HEK293T (cell line): Measurements from ENCODE around the gene UGT8.
"Not testable (repeated sequence)": the region's sequence is repeated elsewhere in the genome, so short reads cannot be mapped to it uniquely, and the experiment has no call there.

ENCODE experiments used
- CTCF ChIA-PET: fragments of 350-600 bp; formaldehyde crosslinking; extraction: SDS; loops from one replicate; lab custom pipeline; 2021; ENCODE audit warnings: antibody characterized with exemption, inconsistent platforms; lab: Yijun Ruan, JAX
- POLR2A ChIA-PET: fragments of 350-600 bp; formaldehyde crosslinking; extraction: SDS; loops from one replicate; lab custom pipeline; 2020; ENCODE audit warnings: antibody characterized with exemption, inconsistent platforms; lab: Yijun Ruan, JAX
- DNase-seq: peaks from one replicate; pipeline ENCODE4 v3.0.0; 2012; ENCODE audit warnings: mixed read lengths; ENCODE audit errors: extremely low spot score
- ARNT ChIP-seq: fragments of 450-650 bp; IDR thresholded peaks from 2 replicates; pipeline ENCODE4 v1.6.1; 2017; ENCODE audit warnings: mild to moderate bottlenecking
- BHLHE40 ChIP-seq: fragments of 450-650 bp; IDR thresholded peaks from 2 replicates; pipeline ENCODE4 v1.6.1; 2016; ENCODE audit warnings: mild to moderate bottlenecking, moderate library complexity, borderline replicate concordance
- CTBP1 ChIP-seq: fragments of 450-650 bp; IDR thresholded peaks from 2 replicates; pipeline ENCODE4 v1.6.1; 2016; ENCODE audit warnings: borderline replicate concordance
- ELF4 ChIP-seq: fragments of 450-650 bp; IDR thresholded peaks from 2 replicates; pipeline ENCODE4 v1.6.1; 2017; ENCODE audit warnings: antibody characterized with exemption
- FOXA1 ChIP-seq: fragments of 450-650 bp; IDR thresholded peaks from 2 replicates; pipeline ENCODE4 v1.6.1; 2016; ENCODE audit warnings: mild to moderate bottlenecking
- FOXK2 ChIP-seq: fragments of 450-650 bp; IDR thresholded peaks from 2 replicates; pipeline ENCODE4 v1.6.1; 2016; ENCODE audit warnings: mild to moderate bottlenecking
- FOXM1 ChIP-seq: fragments of 450-650 bp; IDR thresholded peaks from 2 replicates; pipeline ENCODE4 v1.6.1; 2017; ENCODE audit warnings: mild to moderate bottlenecking, borderline replicate concordance
- HDGF ChIP-seq: fragments of 450-650 bp; IDR thresholded peaks from 2 replicates; pipeline ENCODE4 v1.6.1; 2017; ENCODE audit warnings: antibody characterized with exemption, borderline replicate concordance
- L3MBTL2 ChIP-seq: fragments of 450-650 bp; conservative IDR thresholded peaks from 2 replicates; pipeline ENCODE4 v1.6.1; 2016; ENCODE audit warnings: mild to moderate bottlenecking
- LEF1 ChIP-seq: fragments of 450-650 bp; IDR thresholded peaks from 2 replicates; pipeline ENCODE4 v1.6.1; 2017; ENCODE audit warnings: mild to moderate bottlenecking, borderline replicate concordance
- NFRKB ChIP-seq: fragments of 450-650 bp; IDR thresholded peaks from 2 replicates; pipeline ENCODE4 v1.6.1; 2016; ENCODE audit warnings: mild to moderate bottlenecking, moderate library complexity
- SP1 ChIP-seq: fragments of 450-650 bp; IDR thresholded peaks from 2 replicates; pipeline ENCODE4 v1.6.1; 2017
- SUZ12 ChIP-seq: fragments of 450-650 bp; IDR thresholded peaks from 2 replicates; pipeline ENCODE4 v1.6.1; 2016; ENCODE audit warnings: mild to moderate bottlenecking
- TARDBP ChIP-seq: fragments of 450-650 bp; IDR thresholded peaks from 2 replicates; pipeline ENCODE4 v1.6.1; 2016
- ZNF384 ChIP-seq: fragments of 450-650 bp; IDR thresholded peaks from 2 replicates; pipeline ENCODE4 v1.6.1; 2016
- TF ChIP-seq, protein P1 (sequence below): fragments of 450-650 bp; IDR thresholded peaks from 2 replicates; pipeline ENCODE4 v1.6.1; 2016

Gene UGT8

GRCh38 chr4:114577386-114577785, 21.2 kb upstream of the UGT8 start:
- TF ChIP-seq FOXA1 (no peak), SUZ12 (no peak), BHLHE40 (no peak), HDGF (no peak), TARDBP (no peak), LEF1 (no peak), ARNT (no peak), CTBP1 (no peak), L3MBTL2 (no peak), FOXM1 (no peak), FOXK2 (no peak), SP1 (no peak), ZNF384 (no peak), ELF4 (no peak), NFRKB (no peak)
- TF ChIP-seq, protein P1, sequence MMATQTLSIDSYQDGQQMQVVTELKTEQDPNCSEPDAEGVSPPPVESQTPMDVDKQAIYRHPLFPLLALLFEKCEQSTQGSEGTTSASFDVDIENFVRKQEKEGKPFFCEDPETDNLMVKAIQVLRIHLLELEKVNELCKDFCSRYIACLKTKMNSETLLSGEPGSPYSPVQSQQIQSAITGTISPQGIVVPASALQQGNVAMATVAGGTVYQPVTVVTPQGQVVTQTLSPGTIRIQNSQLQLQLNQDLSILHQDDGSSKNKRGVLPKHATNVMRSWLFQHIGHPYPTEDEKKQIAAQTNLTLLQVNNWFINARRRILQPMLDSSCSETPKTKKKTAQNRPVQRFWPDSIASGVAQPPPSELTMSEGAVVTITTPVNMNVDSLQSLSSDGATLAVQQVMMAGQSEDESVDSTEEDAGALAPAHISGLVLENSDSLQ, result no peak
- POLR2A ChIA-PET, result no interaction called here
- CTCF ChIA-PET, result no interaction called here
- no peak for DNase-seq

- CTCF ChIA-PET, result no interaction called here
Observed at GRCh38 chr4:114582621-114583020, 16.0 kb upstream of the UGT8 start.

DNA sequence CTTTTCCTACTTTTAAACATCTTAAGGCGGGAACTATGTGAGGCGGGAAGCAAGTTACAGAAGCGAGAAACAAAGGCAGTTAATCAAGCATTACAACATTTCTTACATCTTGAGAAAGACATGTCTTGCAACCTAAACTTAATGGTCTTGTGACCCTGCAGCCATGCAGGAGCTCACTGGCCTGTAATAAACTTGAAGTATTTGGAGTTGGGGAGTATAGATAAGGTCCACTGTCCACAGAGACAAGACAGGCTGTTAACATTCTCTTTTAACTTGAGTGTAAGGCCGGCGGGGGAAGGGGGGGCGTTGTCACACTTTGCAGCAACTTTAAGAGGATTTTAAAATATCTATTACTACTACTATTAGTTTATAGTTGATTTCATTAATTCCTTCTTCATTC, 10.3 kb upstream of the UGT8 start:
- ChIA-PET CTCF (no interaction called here), POLR2A (no interaction called here)
- no peak for DNase-seq
- TF ChIP-seq CTBP1 (no peak), NFRKB (no peak), ELF4 (no peak), FOXA1 (no peak)
- TF ChIP-seq, protein P1, result no peak

More at GRCh38 chr4:114582621-114583020, 16.0 kb upstream of the UGT8 start:
- TF ChIP-seq FOXM1, result no peak
- TF ChIP-seq HDGF, result no peak
- no peak for TF ChIP-seq TARDBP
- TF ChIP-seq FOXA1, result no peak
- TF ChIP-seq LEF1, result no peak
- no peak for TF ChIP-seq L3MBTL2
- no peak for TF ChIP-seq SP1
- no peak for TF ChIP-seq SUZ12
- no peak for TF ChIP-seq CTBP1
- no peak for TF ChIP-seq FOXK2
- TF ChIP-seq ELF4, result no peak
- TF ChIP-seq ARNT, result no peak
- TF ChIP-seq ZNF384, result no peak
- no peak for TF ChIP-seq BHLHE40
- TF ChIP-seq NFRKB, result no peak
- TF ChIP-seq, protein P1, result no peak
- POLR2A ChIA-PET, result no interaction called here
- no peak for DNase-seq

- DNase-seq, CTCF ChIA-PET, POLR2A ChIA-PET: not testable (repeated sequence)
Observed at GRCh38 chr4:114590360-114590759, 8.2 kb upstream of the UGT8 start.

DNA sequence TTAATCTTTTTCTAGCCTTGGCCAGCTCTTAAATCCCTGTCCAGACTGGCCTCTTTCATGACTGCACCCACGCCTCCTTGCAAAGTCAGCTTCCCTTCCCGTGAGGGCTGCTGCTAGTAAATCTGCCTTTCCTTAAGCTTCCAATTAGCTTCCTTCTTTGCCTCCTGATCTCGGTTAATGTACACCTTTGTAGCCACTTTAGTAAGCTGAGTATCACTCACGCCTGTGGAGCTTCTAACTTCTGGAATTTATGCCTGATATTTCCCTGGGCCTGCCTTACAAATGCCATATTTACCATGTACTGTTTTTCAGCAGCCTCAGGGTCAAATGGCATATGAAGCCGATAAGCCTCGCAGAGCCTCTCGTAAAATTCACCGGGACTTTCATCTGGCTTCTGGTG, 5.1 kb upstream of the UGT8 start:
- TF ChIP-seq TARDBP, result no peak
- no peak for TF ChIP-seq FOXK2
- TF ChIP-seq L3MBTL2, result no peak
- no peak for TF ChIP-seq ELF4
- no peak for TF ChIP-seq SP1
- no peak for TF ChIP-seq FOXA1
- TF ChIP-seq LEF1, result no peak
- TF ChIP-seq CTBP1, result no peak
- TF ChIP-seq FOXM1, result no peak
- TF ChIP-seq ZNF384, result no peak
- TF ChIP-seq, protein P1, result no peak
- TF ChIP-seq SUZ12, result no peak
- TF ChIP-seq HDGF, result no peak
- no peak for TF ChIP-seq NFRKB
- TF ChIP-seq BHLHE40, result no peak
- no peak for TF ChIP-seq ARNT
- POLR2A ChIA-PET, result no interaction called here

GRCh38 chr4:114595207-114595606, 3.4 kb upstream of the UGT8 start:
- no peak for DNase-seq
- TF ChIP-seq SP1, result no peak
- TF ChIP-seq BHLHE40, result no peak
- TF ChIP-seq SUZ12, result no peak
- TF ChIP-seq TARDBP, result no peak
- TF ChIP-seq CTBP1, result no peak
- no peak for TF ChIP-seq HDGF
- TF ChIP-seq LEF1, result no peak
- TF ChIP-seq FOXA1, result no peak
- no peak for TF ChIP-seq ARNT
- TF ChIP-seq FOXK2, result no peak
- no peak for TF ChIP-seq L3MBTL2
- TF ChIP-seq NFRKB, result no peak
- TF ChIP-seq, protein P1, result no peak
- no peak for TF ChIP-seq ZNF384
- TF ChIP-seq ELF4, result no peak
- TF ChIP-seq FOXM1, result no peak
- POLR2A ChIA-PET, result no interaction called here
- CTCF ChIA-PET, result no interaction called here

More for the DNA sequence above, 5.1 kb upstream of the UGT8 start:
- CTCF ChIA-PET, result no interaction called here
- DNase-seq, result no peak
